Vagina (tissue), 2 donors: ENCODE results near the gene RNU6-9.

Source experiments
- POLR2A ChIP-seq, 2 donors: fragments of 450-650 bp; IDR thresholded peaks; one replicate each; pipeline ENCODE4 v1.6.1; 2017; ENCODE audit warnings: antibody characterized with exemption in 2 of 2, mild to moderate bottlenecking in 2 of 2, moderate library complexity in 2 of 2
- TF ChIP-seq, protein P1 (sequence below), 3 experiments: fragments of 450-650 bp in 2 of 3; fragments of 200-600 bp in 1 of 3; sonication (generic) in 1 of 3; IDR thresholded peaks; one replicate each; pipeline ENCODE4 v1.5.1; 2017 to 2019; ENCODE audit warnings: antibody characterized with exemption in 3 of 3, mild to moderate bottlenecking in 2 of 3, moderate library complexity in 2 of 3

DNA sequence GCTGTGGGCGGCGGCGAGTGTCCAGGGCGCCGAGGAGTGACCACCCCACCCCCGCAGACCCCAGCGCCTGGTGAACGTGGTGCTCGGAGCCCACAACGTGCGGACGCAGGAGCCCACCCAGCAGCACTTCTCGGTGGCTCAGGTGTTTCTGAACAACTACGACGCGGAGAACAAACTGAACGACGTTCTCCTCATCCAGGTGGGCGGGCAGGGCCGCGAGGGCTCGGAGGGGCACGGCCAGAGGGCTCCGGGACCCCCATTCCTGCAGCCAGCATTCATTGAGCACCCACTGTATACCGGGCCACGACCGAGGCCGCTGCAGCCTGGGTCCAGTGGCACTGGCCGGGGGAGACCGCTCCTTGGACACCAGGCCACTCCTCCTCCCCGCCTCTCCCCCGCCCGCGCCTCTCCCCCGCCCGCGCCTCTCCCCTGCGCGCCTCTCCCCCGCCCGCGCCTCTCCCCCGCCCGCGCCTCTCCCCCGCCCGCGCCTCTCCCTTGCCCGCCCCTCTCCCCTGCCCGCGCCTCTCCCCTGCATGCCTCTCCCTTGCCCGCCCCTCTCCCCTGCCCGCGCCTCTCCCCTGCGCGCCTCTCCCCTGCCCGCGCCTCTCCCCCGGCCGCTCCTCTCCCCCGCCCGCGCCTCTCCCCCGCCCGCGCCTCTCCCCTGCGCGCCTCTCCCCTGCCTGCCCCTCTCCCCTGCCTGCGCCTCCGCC is 49.3 kb upstream of the RNU6-9 start:
- TF ChIP-seq, protein P1, sequence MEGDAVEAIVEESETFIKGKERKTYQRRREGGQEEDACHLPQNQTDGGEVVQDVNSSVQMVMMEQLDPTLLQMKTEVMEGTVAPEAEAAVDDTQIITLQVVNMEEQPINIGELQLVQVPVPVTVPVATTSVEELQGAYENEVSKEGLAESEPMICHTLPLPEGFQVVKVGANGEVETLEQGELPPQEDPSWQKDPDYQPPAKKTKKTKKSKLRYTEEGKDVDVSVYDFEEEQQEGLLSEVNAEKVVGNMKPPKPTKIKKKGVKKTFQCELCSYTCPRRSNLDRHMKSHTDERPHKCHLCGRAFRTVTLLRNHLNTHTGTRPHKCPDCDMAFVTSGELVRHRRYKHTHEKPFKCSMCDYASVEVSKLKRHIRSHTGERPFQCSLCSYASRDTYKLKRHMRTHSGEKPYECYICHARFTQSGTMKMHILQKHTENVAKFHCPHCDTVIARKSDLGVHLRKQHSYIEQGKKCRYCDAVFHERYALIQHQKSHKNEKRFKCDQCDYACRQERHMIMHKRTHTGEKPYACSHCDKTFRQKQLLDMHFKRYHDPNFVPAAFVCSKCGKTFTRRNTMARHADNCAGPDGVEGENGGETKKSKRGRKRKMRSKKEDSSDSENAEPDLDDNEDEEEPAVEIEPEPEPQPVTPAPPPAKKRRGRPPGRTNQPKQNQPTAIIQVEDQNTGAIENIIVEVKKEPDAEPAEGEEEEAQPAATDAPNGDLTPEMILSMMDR (IDR thresholded peaks at IDR 0.05) = no peak
- no peak for TF ChIP-seq POLR2A (IDR thresholded peaks at IDR 0.05)
